Tibial nerve (tissue), 4 donors: ENCODE results near the gene FAM193B. TPM values are rescaled to one million over a fixed set of nuclear protein-coding genes. Genes with fewer than 3 reads are reported as not detected.

Experiments used
- DNase-seq, 2 donors: peaks; one replicate each; pipeline ENCODE4 v3.0.0-alpha.2; 2019; ENCODE audit warnings: low spot score in 2 of 2
- H3K27ac ChIP-seq, 4 donors: fragments of 200-600 bp; sonication (generic) in 3 of 4; one replicate each; pipeline ENCODE4 v1.5.1; 2017 to 2019; ENCODE audit warnings: mild to moderate bottlenecking in 1 of 4
- H3K27me3 ChIP-seq, 2 donors: fragments of 200-600 bp; sonication (generic) in 1 of 2; one replicate each; pipeline versions ENCODE4 v1.5.1 to v1.6.0; 2017 to 2019
- H3K36me3 ChIP-seq, 3 donors: fragments of 200-600 bp; sonication (generic); one replicate each; pipeline ENCODE4 v1.5.1; 2018 to 2019
- H3K4me1 ChIP-seq, 4 donors: fragments of 200-600 bp; sonication (generic) in 3 of 4; one replicate each; pipeline ENCODE4 v1.5.1; 2017 to 2019
- H3K4me3 ChIP-seq, 4 donors: fragments of 200-600 bp; sonication (generic) in 3 of 4; one replicate each; pipeline ENCODE4 v1.5.1; 2017 to 2019; ENCODE audit warnings: mild to moderate bottlenecking in 1 of 4, moderate library complexity in 1 of 4
- H3K9me3 ChIP-seq, 4 donors: fragments of 200-600 bp; sonication (generic) in 3 of 4; one replicate each; pipeline ENCODE4 v1.5.1; 2017 to 2019
- EP300 ChIP-seq, 2 donors: sonication (generic); formaldehyde crosslinking; IDR thresholded peaks; one replicate each; pipeline ENCODE4 v1.6.1; 2017; ENCODE audit warnings: antibody characterized with exemption in 2 of 2, mild to moderate bottlenecking in 1 of 2
- POLR2A ChIP-seq, 2 donors: fragments of 450-650 bp; IDR thresholded peaks; one replicate each; pipeline ENCODE4 v1.6.1; 2017; ENCODE audit warnings: antibody characterized with exemption in 2 of 2, mild to moderate bottlenecking in 2 of 2, moderate library complexity in 2 of 2
- WGBS, 2 donors: methylation state at CpG; one replicate each; pipeline ENCODE4 v1.1.5; 2018; 5-methylcytosine and 5-hydroxymethylcytosine counted together
- total RNA-seq, 4 donors: library from RNA; depleted of rRNA; stranded (reverse); fragments of >200 nt; gene quantifications; one replicate each; pipeline ENCODE4 v1.1.0, GENCODE V29; 2016
- TF ChIP-seq, protein P1 (sequence below), 5 experiments: fragments of 200-600 bp in 3 of 5; fragments of 450-650 bp in 2 of 5; sonication (generic) in 3 of 5; IDR thresholded peaks; one replicate each; pipeline ENCODE4 v1.5.1; 2016 to 2019; ENCODE audit warnings: antibody characterized with exemption in 5 of 5, mild to moderate bottlenecking in 3 of 5, moderate library complexity in 2 of 5

Gene FAM193B
- total RNA-seq, 4 donors from 2014 or later = 82.4 to 152 (median 115) TPM

DNA sequence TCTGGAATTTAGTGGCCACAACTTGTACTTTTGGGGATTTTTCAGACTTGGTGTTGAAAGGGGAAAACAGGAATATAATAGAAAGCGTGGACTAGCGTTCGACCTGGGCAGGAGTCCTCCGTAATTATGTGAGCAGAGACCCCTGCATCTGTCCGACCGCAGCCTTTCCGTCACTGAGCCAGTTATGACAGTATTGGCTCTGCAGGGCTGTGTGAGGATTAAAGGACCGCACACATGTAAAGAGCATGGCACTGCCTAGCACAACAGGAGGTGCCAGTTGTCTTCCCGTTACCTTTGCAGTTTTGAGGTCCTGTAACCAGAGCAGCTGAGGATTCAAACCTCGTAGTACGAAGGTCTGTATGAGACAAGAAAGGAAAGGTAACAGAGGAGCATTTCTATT is 46.8 kb upstream of the FAM193B start:
- Histone ChIP-seq H3K9me3 (no peaks in the 10 kb centered on the region), H3K27me3 (no peaks in the 10 kb centered on the region), H3K36me3 (peaks cover 0 to 37% (median 0%) of the 10 kb centered on the region in 3 donors), H3K27ac (no peak overlapping the region), H3K4me1 (peaks cover 0 to 24% (median 12%) of the 10 kb centered on the region in 4 donors), H3K4me3 (peak overlapping the region in 2 of 4 donors; percentile 95 to 96)
- TF ChIP-seq, protein P1, sequence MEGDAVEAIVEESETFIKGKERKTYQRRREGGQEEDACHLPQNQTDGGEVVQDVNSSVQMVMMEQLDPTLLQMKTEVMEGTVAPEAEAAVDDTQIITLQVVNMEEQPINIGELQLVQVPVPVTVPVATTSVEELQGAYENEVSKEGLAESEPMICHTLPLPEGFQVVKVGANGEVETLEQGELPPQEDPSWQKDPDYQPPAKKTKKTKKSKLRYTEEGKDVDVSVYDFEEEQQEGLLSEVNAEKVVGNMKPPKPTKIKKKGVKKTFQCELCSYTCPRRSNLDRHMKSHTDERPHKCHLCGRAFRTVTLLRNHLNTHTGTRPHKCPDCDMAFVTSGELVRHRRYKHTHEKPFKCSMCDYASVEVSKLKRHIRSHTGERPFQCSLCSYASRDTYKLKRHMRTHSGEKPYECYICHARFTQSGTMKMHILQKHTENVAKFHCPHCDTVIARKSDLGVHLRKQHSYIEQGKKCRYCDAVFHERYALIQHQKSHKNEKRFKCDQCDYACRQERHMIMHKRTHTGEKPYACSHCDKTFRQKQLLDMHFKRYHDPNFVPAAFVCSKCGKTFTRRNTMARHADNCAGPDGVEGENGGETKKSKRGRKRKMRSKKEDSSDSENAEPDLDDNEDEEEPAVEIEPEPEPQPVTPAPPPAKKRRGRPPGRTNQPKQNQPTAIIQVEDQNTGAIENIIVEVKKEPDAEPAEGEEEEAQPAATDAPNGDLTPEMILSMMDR (IDR thresholded peaks at IDR 0.05) = no peak
- TF ChIP-seq EP300 (IDR thresholded peaks at IDR 0.05) = no peak
- TF ChIP-seq POLR2A (IDR thresholded peaks at IDR 0.05) = no peak
- DNase-seq = no peak
- 90 to 92% methylated on average over 11 of the region's 11 CpGs for WGBS, 2 donors

GRCh38 chr5:177600508-177601018 is 46.2 kb upstream of the FAM193B start:
- TF ChIP-seq EP300 (IDR thresholded peaks at IDR 0.05) (no peak), POLR2A (IDR thresholded peaks at IDR 0.05) (no peak)
- TF ChIP-seq, protein P1 (IDR thresholded peaks at IDR 0.05) = no peak

GRCh38 chr5:177599731-177600507 is 45.6 kb upstream of the FAM193B start, which contains the start of gene B4GALT7:
Gene B4GALT7 (plus strand): TSS chr5:177600132. CDS start chr5:177600211, 79 bp downstream.
- 0% methylated on average over 12 to 48 of the region's 86 CpGs for WGBS, 2 donors

More at GRCh38 chr5:177600508-177601018, 46.2 kb upstream of the FAM193B start:
- Histone ChIP-seq H3K27ac (peak overlapping the region in 3 of 4 donors; percentile 86 to 92 (median 87)), H3K36me3 (peaks cover 0 to 38% (median 2%) of the 10 kb centered on the region in 3 donors), H3K27me3 (no peaks in the 10 kb centered on the region), H3K4me1 (peaks cover 0 to 24% (median 12%) of the 10 kb centered on the region in 4 donors), H3K4me3 (peak overlapping the region; percentile 64 to 96 (median 94)), H3K9me3 (no peaks in the 10 kb centered on the region)
- DNase-seq = no peak
- WGBS, 2 donors = 4 to 5% methylated on average over 16 of the region's 16 CpGs

GRCh38 chr5:177598477-177598876 is 44.1 kb upstream of the FAM193B start:
- no peak for DNase-seq
- Histone ChIP-seq H3K27ac (no peak overlapping the region), H3K4me1 (peaks cover 0 to 32% (median 13%) of the 10 kb centered on the region in 4 donors), H3K9me3 (no peaks in the 10 kb centered on the region), H3K27me3 (no peaks in the 10 kb centered on the region), H3K4me3 (no peak overlapping the region), H3K36me3 (peaks cover 0 to 38% (median 11%) of the 10 kb centered on the region in 3 donors)
- no peak for TF ChIP-seq EP300 (IDR thresholded peaks at IDR 0.05)
- no peak for TF ChIP-seq POLR2A (IDR thresholded peaks at IDR 0.05)
- WGBS, 2 donors = 42 to 53% methylated on average over 5 of the region's 5 CpGs

More at GRCh38 chr5:177599731-177600507, 45.6 kb upstream of the FAM193B start, which contains the start of gene B4GALT7:
- TF ChIP-seq POLR2A (IDR thresholded peaks at IDR 0.05) (peak; percentile 63 to 83), EP300 (IDR thresholded peaks at IDR 0.05) (peak in 1 of 2 donors; percentile 59)
- TF ChIP-seq, protein P1 (IDR thresholded peaks at IDR 0.05) = no peak
- peak within 1 kb of the TSS; percentile 59 to 92 (median 87) for H3K27ac ChIP-seq
- no peaks in the 10 kb centered on the region for H3K9me3 ChIP-seq
- H3K36me3 ChIP-seq = peaks cover 0 to 38% (median 8%) of the 10 kb centered on the region in 3 donors
- peak within 1 kb of the TSS; percentile 64 to 96 (median 94) for H3K4me3 ChIP-seq
- H3K27me3 ChIP-seq = no peaks in the 10 kb centered on the region
- peaks cover 0 to 24% (median 12%) of the 10 kb centered on the region in 4 donors for H3K4me1 ChIP-seq
- DNase-seq = peak; percentile 61 to 64

DNA sequence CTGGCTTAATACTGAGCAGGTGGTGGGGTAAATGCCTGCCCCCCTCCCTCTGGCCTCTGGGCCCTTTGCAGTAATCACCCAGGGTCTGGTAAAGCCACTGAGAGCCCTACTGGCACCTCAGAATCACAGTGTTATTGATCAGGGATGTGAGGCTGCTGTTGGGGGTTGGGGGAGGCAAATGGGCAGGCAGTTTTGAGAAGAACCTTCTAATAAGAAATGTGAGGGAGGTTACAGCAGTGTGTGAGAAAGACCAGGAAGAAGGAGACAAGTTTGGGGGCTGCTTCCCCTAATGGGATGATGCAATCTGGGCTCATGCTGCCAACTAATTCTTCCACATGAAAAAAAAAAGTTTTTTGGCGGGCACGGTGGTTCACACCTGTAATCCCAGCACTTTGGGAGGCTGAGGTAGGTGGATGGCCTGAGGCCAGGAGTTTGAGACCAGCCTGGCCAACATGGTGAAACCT is 42.4 kb upstream of the FAM193B start:
- 88 to 98% methylated on average over 2 of the region's 2 CpGs for WGBS, 2 donors
- no peak for DNase-seq
- H3K4me3 ChIP-seq = no peak overlapping the region

More for the DNA sequence above, 42.4 kb upstream of the FAM193B start:
- Histone ChIP-seq H3K27ac (no peak overlapping the region), H3K27me3 (no peaks in the 10 kb centered on the region), H3K4me1 (peaks cover 0 to 38% (median 23%) of the 10 kb centered on the region in 4 donors), H3K9me3 (no peaks in the 10 kb centered on the region), H3K36me3 (peaks cover 0 to 40% (median 11%) of the 10 kb centered on the region in 3 donors)
- TF ChIP-seq, protein P1 (IDR thresholded peaks at IDR 0.05) = no peak
- TF ChIP-seq EP300 (IDR thresholded peaks at IDR 0.05) (no peak), POLR2A (IDR thresholded peaks at IDR 0.05) (no peak)
